GM18909 (cell line): Measurements from ENCODE around the gene HLA-E.
"Not testable (repeated sequence)": the region's sequence is repeated elsewhere in the genome, so short reads cannot be mapped to it uniquely, and the experiment has no call there.

Experiments
- ATAC-seq: cut with Tn5 transposase; IDR thresholded peaks from one replicate; pipeline ENCODE4 v1.9.1; 2021; ENCODE audit warnings: mild to moderate bottlenecking; ENCODE audit not compliant: unreplicated experiment, poor library complexity

HLA-E gene

GRCh38 chr6:30489081-30490025 lies at the start of gene HLA-E:
Gene HLA-E, plus strand, starts transcription at chr6:30489509. Its CDS starts 23 bp downstream, at chr6:30489532.
- ATAC-seq = peak; percentile 86

- ATAC-seq = no peak
Measured at GRCh38 chr6:30441171-30441570, 48.1 kb upstream of the HLA-E start.

GRCh38 chr6:30443657-30444450 lies 45.5 kb upstream of the HLA-E start:
- no peak for ATAC-seq

GRCh38 chr6:30444451-30444742 lies 44.9 kb upstream of the HLA-E start:
- ATAC-seq = no peak

GRCh38 chr6:30446259-30446658 lies 43.0 kb upstream of the HLA-E start:
- no peak for ATAC-seq

GRCh38 chr6:30447237-30447636 lies 42.1 kb upstream of the HLA-E start:
- ATAC-seq = no peak

- ATAC-seq = no peak
Measured at GRCh38 chr6:30450548-30450908, 38.8 kb upstream of the HLA-E start.

- no peak for ATAC-seq
Measured at GRCh38 chr6:30450909-30451841, 38.1 kb upstream of the HLA-E start.

GRCh38 chr6:30452736-30453507 lies 36.4 kb upstream of the HLA-E start:
- ATAC-seq = no peak

GRCh38 chr6:30453508-30454116 lies 35.7 kb upstream of the HLA-E start:
- ATAC-seq = no peak

- ATAC-seq = no peak
Measured at GRCh38 chr6:30459145-30459544, 30.2 kb upstream of the HLA-E start.

GRCh38 chr6:30461055-30461454 lies 28.3 kb upstream of the HLA-E start:
- ATAC-seq = no peak

GRCh38 chr6:30462482-30462881 lies 26.8 kb upstream of the HLA-E start:
- no peak for ATAC-seq

- ATAC-seq = no peak
Measured at GRCh38 chr6:30463242-30463641, 26.1 kb upstream of the HLA-E start.

GRCh38 chr6:30463651-30464618 lies 25.4 kb upstream of the HLA-E start:
- no peak for ATAC-seq

GRCh38 chr6:30465595-30466306 lies 23.6 kb upstream of the HLA-E start:
- ATAC-seq = no peak

GRCh38 chr6:30470968-30471367 lies 18.3 kb upstream of the HLA-E start:
- ATAC-seq = no peak

- ATAC-seq = not testable (repeated sequence)
Measured at GRCh38 chr6:30475116-30475515, 14.2 kb upstream of the HLA-E start.
